Body of pancreas (tissue), 4 donors: ENCODE results near the gene SLC25A34.

Experiments used
- CTCF ChIP-seq, 7 experiments: fragments of 450-650 bp in 4 of 7; fragments of 200-600 bp in 3 of 7; sonication (generic) in 3 of 7; IDR thresholded peaks; one replicate each; pipeline ENCODE4 v1.5.1; 2016 to 2019; ENCODE audit warnings: antibody characterized with exemption in 7 of 7
- POLR2A ChIP-seq, 3 donors: fragments of 450-650 bp; IDR thresholded peaks; one replicate each; pipeline ENCODE4 v1.6.1; 2016; ENCODE audit warnings: antibody characterized with exemption in 3 of 3, mild to moderate bottlenecking in 2 of 3

- no peak for TF ChIP-seq CTCF (IDR thresholded peaks at IDR 0.05)
- no peak for TF ChIP-seq POLR2A (IDR thresholded peaks at IDR 0.05)
These were observed 26.5 kb downstream of the SLC25A34 start for GRCh38 chr1:15762546-15762945.
